T-helper 1 cell treated with Interleukin-12 subunit alpha and Interleukin-12 subunit beta and Interleukin-4 antibody, amounts not matched to agents 30 μg/mL and 1 μg/mL, for 36 hours (primary cell): Measurements from ENCODE around the gene NR6A1.

Source experiments
- H3K27ac Mint-ChIP-seq: one replicate; pipeline ENCODE4 v1.8.0; 2021; ENCODE audit warnings: mild to moderate bottlenecking, mixed read lengths
- H3K27me3 Mint-ChIP-seq: one replicate; pipeline ENCODE4 v1.8.0; 2021; ENCODE audit warnings: low read depth, mixed read lengths
- H3K36me3 Mint-ChIP-seq: one replicate; pipeline ENCODE4 v1.8.0; 2021; ENCODE audit warnings: low read depth, mixed read lengths
- H3K4me1 Mint-ChIP-seq: one replicate; pipeline ENCODE4 v1.8.0; 2021; ENCODE audit warnings: low read depth, mixed read lengths
- H3K4me3 Mint-ChIP-seq: one replicate; pipeline ENCODE4 v1.8.0; 2021; ENCODE audit warnings: mild to moderate bottlenecking, moderate library complexity, mixed read lengths
- H3K9me3 Mint-ChIP-seq: one replicate; pipeline ENCODE4 v1.8.0; 2021; ENCODE audit warnings: mixed read lengths

Gene NR6A1

DNA sequence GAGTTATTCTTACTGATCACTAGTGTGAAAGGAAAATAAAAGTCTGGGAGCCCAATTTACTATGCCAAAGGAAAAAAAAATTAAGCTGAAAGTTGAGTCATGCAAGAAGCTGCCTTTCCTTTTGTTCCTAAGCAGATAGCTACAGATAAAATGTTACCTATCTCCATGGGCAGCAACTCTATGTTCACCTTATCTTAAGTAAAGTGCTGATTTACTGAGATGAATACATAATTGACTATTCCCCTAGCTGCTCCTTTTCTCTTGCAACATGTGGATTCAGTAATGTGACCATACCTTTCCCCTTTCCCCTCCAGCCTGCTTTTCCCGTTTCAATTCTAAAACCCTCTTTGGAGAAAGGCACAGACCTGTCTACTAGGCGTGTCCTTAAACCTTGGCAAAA is 201.2 kb downstream of the NR6A1 start:
- Mint-ChIP-seq H3K36me3 (no peaks in the 10 kb centered on the region), H3K27me3 (peaks cover 19% of the 10 kb centered on the region), H3K27ac (no peak overlapping the region), H3K4me3 (no peak overlapping the region), H3K4me1 (no peaks in the 10 kb centered on the region), H3K9me3 (no peaks in the 10 kb centered on the region)

DNA sequence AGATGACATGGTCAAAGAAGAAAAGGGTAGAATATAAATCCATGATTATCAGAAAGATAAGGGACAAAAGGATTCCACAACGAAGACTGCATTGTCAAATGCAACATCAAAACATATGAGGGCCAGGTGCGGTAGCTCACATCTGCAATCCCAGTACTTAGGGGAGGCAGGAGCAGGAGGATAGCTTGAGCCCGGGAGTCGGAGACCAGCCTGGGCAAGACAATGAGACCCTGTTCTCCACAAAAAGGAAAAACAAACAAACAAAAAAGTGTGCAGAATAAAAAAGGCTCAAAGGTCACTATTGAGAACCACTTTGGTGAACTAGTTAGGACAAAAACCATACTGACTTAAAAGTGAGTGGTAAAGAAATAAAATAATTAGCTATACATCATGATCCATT is 203.7 kb downstream of the NR6A1 start:
- Mint-ChIP-seq H3K27ac (no peak overlapping the region), H3K9me3 (no peaks in the 10 kb centered on the region), H3K4me1 (no peaks in the 10 kb centered on the region), H3K36me3 (no peaks in the 10 kb centered on the region), H3K27me3 (peaks cover 20% of the 10 kb centered on the region), H3K4me3 (no peak overlapping the region)

- no peak overlapping the region for H3K4me3 Mint-ChIP-seq
- peaks cover 10% of the 10 kb centered on the region for H3K27me3 Mint-ChIP-seq
- H3K4me1 Mint-ChIP-seq: no peaks in the 10 kb centered on the region
- no peak overlapping the region for H3K27ac Mint-ChIP-seq
- H3K36me3 Mint-ChIP-seq: no peaks in the 10 kb centered on the region
- no peaks in the 10 kb centered on the region for H3K9me3 Mint-ChIP-seq
Measured at GRCh38 chr9:124562328-124562727, 208.8 kb downstream of the NR6A1 start.

DNA sequence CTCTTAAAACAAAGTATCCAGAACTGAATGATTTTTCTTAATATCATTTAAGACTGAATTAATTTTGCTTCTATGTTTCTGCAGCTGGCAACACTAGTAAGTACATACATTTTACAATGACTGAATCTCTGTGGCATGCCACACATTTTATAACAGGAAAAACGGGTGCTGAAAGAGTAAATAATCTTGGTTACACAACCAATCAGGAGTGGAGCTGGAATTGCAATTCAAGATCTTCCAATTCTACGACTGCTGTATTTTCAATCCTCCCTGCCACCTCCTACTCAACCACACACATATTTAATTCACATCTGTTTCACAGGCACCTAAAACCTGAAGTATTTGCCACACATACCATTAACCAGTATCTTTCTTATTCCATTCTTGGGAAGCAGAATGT is 211.2 kb downstream of the NR6A1 start:
- H3K36me3 Mint-ChIP-seq: no peaks in the 10 kb centered on the region
- no peaks in the 10 kb centered on the region for H3K4me1 Mint-ChIP-seq
- no peaks in the 10 kb centered on the region for H3K9me3 Mint-ChIP-seq
- peaks cover under 1% of the 10 kb centered on the region for H3K27me3 Mint-ChIP-seq
- H3K27ac Mint-ChIP-seq: no peak overlapping the region
- no peak overlapping the region for H3K4me3 Mint-ChIP-seq

GRCh38 chr9:124558777-124559470 is 212.2 kb downstream of the NR6A1 start:
- Mint-ChIP-seq H3K27ac (no peak overlapping the region), H3K36me3 (no peaks in the 10 kb centered on the region), H3K9me3 (no peaks in the 10 kb centered on the region), H3K27me3 (no peaks in the 10 kb centered on the region), H3K4me3 (no peak overlapping the region), H3K4me1 (no peaks in the 10 kb centered on the region)

DNA sequence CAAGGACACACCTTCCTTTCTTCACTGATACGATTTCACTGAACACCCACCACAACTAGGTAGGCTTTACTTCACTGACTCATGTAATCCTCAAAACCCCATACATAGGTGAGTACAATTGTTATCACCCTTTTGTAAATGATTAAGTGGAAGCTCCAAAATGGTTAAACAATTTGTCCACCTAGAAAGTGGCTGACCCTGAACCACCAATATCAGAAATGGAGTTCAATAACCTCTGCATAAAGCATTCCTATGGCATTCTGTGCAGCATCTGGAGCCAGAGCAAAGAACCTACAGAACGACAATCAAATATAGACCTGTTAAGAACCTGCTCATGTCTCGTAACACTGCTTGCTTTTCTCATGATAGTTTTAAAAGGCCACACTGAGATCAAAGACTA is 213.2 kb downstream of the NR6A1 start:
- H3K36me3 Mint-ChIP-seq: no peaks in the 10 kb centered on the region
- H3K27ac Mint-ChIP-seq: no peak overlapping the region
- H3K4me3 Mint-ChIP-seq: no peak overlapping the region
- no peaks in the 10 kb centered on the region for H3K27me3 Mint-ChIP-seq
- H3K4me1 Mint-ChIP-seq: no peaks in the 10 kb centered on the region
- no peaks in the 10 kb centered on the region for H3K9me3 Mint-ChIP-seq

GRCh38 chr9:124555043-124555442 is 216.1 kb downstream of the NR6A1 start:
- no peak overlapping the region for H3K27ac Mint-ChIP-seq
- H3K36me3 Mint-ChIP-seq: no peaks in the 10 kb centered on the region
- no peaks in the 10 kb centered on the region for H3K9me3 Mint-ChIP-seq
- peaks cover 2% of the 10 kb centered on the region for H3K4me1 Mint-ChIP-seq
- no peak overlapping the region for H3K4me3 Mint-ChIP-seq
- no peaks in the 10 kb centered on the region for H3K27me3 Mint-ChIP-seq

DNA sequence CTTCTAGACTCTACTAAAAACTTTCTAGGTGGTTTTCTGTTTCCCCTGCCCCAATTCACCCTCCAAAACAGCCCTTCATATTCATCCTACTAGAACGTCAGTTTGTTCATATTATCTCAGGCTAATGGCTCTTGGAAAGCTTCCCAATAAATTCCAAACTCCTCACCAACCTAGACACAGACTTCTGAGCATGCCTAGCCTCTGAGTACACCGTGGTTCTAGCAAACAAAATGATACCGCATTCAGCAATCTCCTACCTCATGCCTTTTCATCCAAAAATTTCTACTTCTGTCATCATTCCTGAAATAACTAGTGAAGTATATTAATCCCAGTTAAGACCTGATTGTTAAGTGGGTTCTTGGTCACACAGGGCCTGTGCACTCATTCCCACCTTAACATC is 217.4 kb downstream of the NR6A1 start:
- Mint-ChIP-seq H3K9me3 (no peaks in the 10 kb centered on the region), H3K4me1 (peaks cover 7% of the 10 kb centered on the region), H3K27me3 (no peaks in the 10 kb centered on the region), H3K36me3 (no peaks in the 10 kb centered on the region), H3K4me3 (no peak overlapping the region), H3K27ac (no peak overlapping the region)

GRCh38 chr9:124552273-124552605 is 218.9 kb downstream of the NR6A1 start:
- H3K4me3 Mint-ChIP-seq: no peak overlapping the region
- no peaks in the 10 kb centered on the region for H3K27me3 Mint-ChIP-seq
- H3K36me3 Mint-ChIP-seq: no peaks in the 10 kb centered on the region
- no peak overlapping the region for H3K27ac Mint-ChIP-seq
- H3K9me3 Mint-ChIP-seq: no peaks in the 10 kb centered on the region
- peaks cover 9% of the 10 kb centered on the region for H3K4me1 Mint-ChIP-seq

GRCh38 chr9:124551472-124552272 is 219.4 kb downstream of the NR6A1 start:
- Mint-ChIP-seq H3K9me3 (no peaks in the 10 kb centered on the region), H3K36me3 (no peaks in the 10 kb centered on the region)

GRCh38 chr9:124550072-124550471 is 221.0 kb downstream of the NR6A1 start:
- Mint-ChIP-seq H3K27me3 (no peaks in the 10 kb centered on the region), H3K9me3 (no peaks in the 10 kb centered on the region), H3K36me3 (no peaks in the 10 kb centered on the region), H3K4me3 (no peak overlapping the region), H3K4me1 (peaks cover 9% of the 10 kb centered on the region), H3K27ac (no peak overlapping the region)

More at GRCh38 chr9:124551472-124552272, 219.4 kb downstream of the NR6A1 start:
- Mint-ChIP-seq H3K27me3 (no peaks in the 10 kb centered on the region), H3K4me3 (no peak overlapping the region), H3K27ac (no peak overlapping the region), H3K4me1 (peaks cover 9% of the 10 kb centered on the region)

DNA sequence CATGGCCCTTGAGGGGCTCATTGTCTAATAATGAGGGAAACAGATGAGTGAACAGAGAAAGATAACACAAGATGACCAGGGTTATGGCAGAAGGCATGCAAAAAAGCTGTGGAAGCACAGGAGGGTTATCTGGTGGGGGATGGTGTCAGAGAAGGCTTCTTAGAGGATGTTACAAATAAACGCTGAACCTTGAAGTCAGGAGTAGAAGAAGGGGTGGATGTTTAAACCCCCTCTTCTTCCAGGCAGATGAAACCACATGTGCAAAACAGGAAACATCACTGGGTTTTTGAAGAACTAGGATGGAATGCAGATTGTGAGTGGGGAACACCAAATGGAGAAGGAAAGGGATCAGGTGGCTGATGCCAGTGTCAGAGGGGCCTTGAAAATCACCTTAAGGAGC is 222.1 kb downstream of the NR6A1 start:
- no peaks in the 10 kb centered on the region for H3K36me3 Mint-ChIP-seq
- H3K27me3 Mint-ChIP-seq: no peaks in the 10 kb centered on the region
- no peaks in the 10 kb centered on the region for H3K9me3 Mint-ChIP-seq
- peaks cover 9% of the 10 kb centered on the region for H3K4me1 Mint-ChIP-seq
- H3K27ac Mint-ChIP-seq: no peak overlapping the region
- no peak overlapping the region for H3K4me3 Mint-ChIP-seq

- Mint-ChIP-seq H3K36me3 (no peaks in the 10 kb centered on the region), H3K9me3 (no peaks in the 10 kb centered on the region), H3K4me3 (no peak overlapping the region), H3K27ac (no peak overlapping the region), H3K4me1 (peaks cover 7% of the 10 kb centered on the region), H3K27me3 (peaks cover 4% of the 10 kb centered on the region)
Measured at GRCh38 chr9:124544535-124544934, 226.6 kb downstream of the NR6A1 start.

GRCh38 chr9:124541824-124542223 is 229.3 kb downstream of the NR6A1 start:
- H3K4me3 Mint-ChIP-seq: no peak overlapping the region
- no peaks in the 10 kb centered on the region for H3K9me3 Mint-ChIP-seq
- no peaks in the 10 kb centered on the region for H3K4me1 Mint-ChIP-seq
- H3K27ac Mint-ChIP-seq: no peak overlapping the region
- H3K27me3 Mint-ChIP-seq: peaks cover 4% of the 10 kb centered on the region
- no peaks in the 10 kb centered on the region for H3K36me3 Mint-ChIP-seq

DNA sequence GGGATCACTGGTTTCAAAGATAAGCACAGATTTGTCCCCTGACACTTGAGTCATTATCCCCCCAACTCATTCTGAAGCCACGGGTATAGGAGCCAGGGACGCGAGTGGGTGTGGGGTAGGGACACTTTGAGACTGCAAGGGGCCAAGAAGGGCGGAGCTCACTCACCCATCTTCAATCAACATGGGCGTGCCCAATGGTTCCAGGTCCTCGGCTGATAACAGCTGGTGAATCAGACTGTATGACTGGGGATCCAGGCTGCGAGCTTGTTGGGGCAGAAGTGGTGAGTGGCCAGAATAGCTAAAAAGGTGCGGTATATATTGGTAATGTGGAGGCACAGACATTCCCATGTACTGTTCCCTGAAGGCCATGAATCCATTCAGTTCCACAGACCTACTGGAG is 233.2 kb downstream of the NR6A1 start:
- Mint-ChIP-seq H3K9me3 (no peaks in the 10 kb centered on the region), H3K27me3 (peaks cover 9% of the 10 kb centered on the region), H3K27ac (no peak overlapping the region), H3K4me1 (no peaks in the 10 kb centered on the region), H3K36me3 (no peaks in the 10 kb centered on the region), H3K4me3 (no peak overlapping the region)
